ENCODE data around the gene DYDC2.
A peak's percentile ranks its signal among the peaks of the same experiment; 100 is the strongest.

Gene DYDC2

GRCh38 chr10:80372675-80373074 is 16.1 kb downstream of the DYDC2 start:
- DNase-seq (ENCODE audit: low spot score) = no peak

GRCh38 chr10:80373502-80373901 is 16.9 kb downstream of the DYDC2 start:
- no peak for DNase-seq (ENCODE audit: low spot score)

GRCh38 chr10:80379701-80380100 is 23.1 kb downstream of the DYDC2 start:
- no peak for DNase-seq (ENCODE audit: low spot score)

- DNase-seq (ENCODE audit: low spot score) = no peak
Measured at GRCh38 chr10:80380185-80380584, 23.6 kb downstream of the DYDC2 start.

- peak; percentile 14 for DNase-seq (ENCODE audit: low spot score)
Measured at GRCh38 chr10:80382989-80383388, 26.4 kb downstream of the DYDC2 start.

- DNase-seq (ENCODE audit: low spot score) = no peak
Measured at GRCh38 chr10:80390740-80391139, 34.2 kb downstream of the DYDC2 start.

- no peak for DNase-seq (ENCODE audit: low spot score)
Measured at GRCh38 chr10:80392250-80392649, 35.7 kb downstream of the DYDC2 start.

GRCh38 chr10:80394358-80394916 is 37.9 kb downstream of the DYDC2 start:
- DNase-seq (ENCODE audit: low spot score) = no peak

GRCh38 chr10:80397014-80397413 is 40.4 kb downstream of the DYDC2 start:
- no peak for DNase-seq (ENCODE audit: low spot score)

- no peak for DNase-seq (ENCODE audit: low spot score)
Measured at GRCh38 chr10:80400136-80400804, 43.7 kb downstream of the DYDC2 start.

GRCh38 chr10:80405035-80405434 is 48.5 kb downstream of the DYDC2 start:
- no peak for DNase-seq (ENCODE audit: low spot score)

- no peak for DNase-seq (ENCODE audit: low spot score)
Measured at GRCh38 chr10:80405626-80406025, 49.0 kb downstream of the DYDC2 start.

GRCh38 chr10:80406204-80406603 is 49.6 kb downstream of the DYDC2 start:
- DNase-seq (ENCODE audit: low spot score) = no peak

- DNase-seq (ENCODE audit: low spot score) = peak; percentile 34
Measured at GRCh38 chr10:80407812-80408241, 51.2 kb downstream of the DYDC2 start.

GRCh38 chr10:80408242-80409101 is 51.9 kb downstream of the DYDC2 start, which contains the start of gene PRXL2A:
Gene PRXL2A (plus strand): TSS chr10:80408551. CDS start chr10:80420468, 11,917 bp downstream.
- DNase-seq (ENCODE audit: low spot score) = peak; percentile 52

- DNase-seq (ENCODE audit: low spot score) = no peak
Measured at GRCh38 chr10:80409121-80409520, 52.5 kb downstream of the DYDC2 start.

- DNase-seq (ENCODE audit: low spot score) = no peak
Measured at GRCh38 chr10:80410122-80410521, 53.5 kb downstream of the DYDC2 start.

- DNase-seq (ENCODE audit: low spot score) = no peak
Measured at GRCh38 chr10:80410578-80411145, 54.1 kb downstream of the DYDC2 start.

- no peak for DNase-seq (ENCODE audit: low spot score)
Measured at GRCh38 chr10:80411267-80411668, 54.7 kb downstream of the DYDC2 start.

- no peak for DNase-seq (ENCODE audit: low spot score)
Measured at GRCh38 chr10:80411681-80412220, 55.2 kb downstream of the DYDC2 start.

- DNase-seq (ENCODE audit: low spot score) = no peak
Measured at GRCh38 chr10:80412486-80412885, 55.9 kb downstream of the DYDC2 start.

- no peak for DNase-seq (ENCODE audit: low spot score)
Measured at GRCh38 chr10:80413271-80413996, 56.9 kb downstream of the DYDC2 start.
